SU-DHL-6 (cell line): ENCODE data around the gene MMP14.

Source experiments
- CTCF ChIP-seq: fragments of 200-600 bp; sonication (generic); IDR thresholded peaks from one replicate; pipeline ENCODE4 v1.5.1; 2017; ENCODE audit warnings: antibody characterized with exemption, mild to moderate bottlenecking, low read length, moderate library complexity; ENCODE audit not compliant: insufficient read depth, poor library complexity, severe bottlenecking
- EZH2phosphoT487 ChIP-seq: fragments of 200-600 bp; sonication (generic), shearing (Covaris generic); conservative IDR thresholded peaks from 2 replicates; pipeline ENCODE4 v1.6.1; 2018; ENCODE audit warnings: mild to moderate bottlenecking, antibody characterized with exemption, low read length, moderate library complexity, mixed read lengths

GRCh38 chr14:22852599-22852939 lies 16.2 kb downstream of the MMP14 start:
- TF ChIP-seq CTCF (no peak), EZH2phosphoT487 (no peak)
